ENCODE measurements around the gene CAMTA1. TPM values are rescaled to one million over a fixed set of nuclear protein-coding genes. Genes with fewer than 3 reads are reported as not detected.

Gene CAMTA1
- total RNA-seq, 1 experiment from 2014 or later: 69.5 TPM

- H3K4me1 ChIP-seq (ENCODE audit: control insufficient read depth in 1 of 2, insufficient read depth in 2 of 2, low read length in 2 of 2): no peaks in the 10 kb centered on the region
- no peak overlapping the region for H2AFZ ChIP-seq (ENCODE audit: low read depth, low read length, poor library complexity, severe bottlenecking)
- intact Hi-C loops (cut with micrococcal nuclease): no loop called here
- POLR2A ChIA-PET: no interaction called here
- H3K9me2 ChIP-seq (ENCODE audit: insufficient read depth): no peaks in the 10 kb centered on the region
- no peak for ATAC-seq
- TF ChIP-seq RAD21 (IDR thresholded peaks at IDR 0.05; ENCODE audit: low read depth) (no peak), EGR1 (IDR thresholded peaks at IDR 0.05; ENCODE audit: low read depth) (no peak), ELF1 (IDR thresholded peaks at IDR 0.05; ENCODE audit: borderline replicate concordance, low read depth) (no peak), ZNF274 (IDR thresholded peaks at IDR 0.05; ENCODE audit: low read depth, low read length) (no peak), POLR2A (IDR thresholded peaks at IDR 0.05; ENCODE audit: borderline replicate concordance, extremely low read depth, insufficient read depth, insufficient read length) (no peak), EZH2phosphoT487 (IDR thresholded peaks at IDR 0.05; ENCODE audit: borderline replicate concordance) (no peak), ZFX (IDR thresholded peaks at IDR 0.05) (no peak), YY1 (IDR thresholded peaks at IDR 0.05; ENCODE audit: extremely low read depth, insufficient replicate concordance, low read depth, low read length) (no peak), MAX (IDR thresholded peaks at IDR 0.05) (no peak), SIN3A (IDR thresholded peaks at IDR 0.05; ENCODE audit: low read depth) (no peak), CBX3 (IDR thresholded peaks at IDR 0.05; ENCODE audit: low read depth) (no peak), TCF7L2 (IDR thresholded peaks at IDR 0.05; ENCODE audit: borderline replicate concordance, extremely low read depth, insufficient read depth, insufficient read length) (no peak), ZBTB33 (IDR thresholded peaks at IDR 0.05; ENCODE audit: extremely low read depth, insufficient replicate concordance, low read length) (no peak), CEBPB (IDR thresholded peaks at IDR 0.05; ENCODE audit: low read depth) (no peak), FOSL1 (IDR thresholded peaks at IDR 0.05; ENCODE audit: low read depth) (no peak)
- no peaks in the 10 kb centered on the region for H4K20me1 ChIP-seq (ENCODE audit: insufficient read depth)
- H3K36me3 ChIP-seq (ENCODE audit: control insufficient read depth in 1 of 2, insufficient read depth in 2 of 2, low read length in 2 of 2): no peaks in the 10 kb centered on the region
- no peaks in the 10 kb centered on the region for H3K27me3 ChIP-seq (ENCODE audit: insufficient read depth, low read length)
- no TSS peak for BruUV-seq (replicated peaks)
- no peak overlapping the region for H3K9ac ChIP-seq (ENCODE audit: low read length)
- peaks cover 0 to 9% of the 10 kb centered on the region in 2 experiments; a peak in 1 of 4 replicates for H3K9me3 ChIP-seq (ENCODE audit: control insufficient read depth in 1 of 2, insufficient read depth in 1 of 2, low read depth in 1 of 2, low read length in 2 of 2)
- no peak for DNase-seq (ENCODE audit: low read depth, low spot score)
- no peak overlapping the region for H3K27ac ChIP-seq (ENCODE audit: low read depth, low read length)
- H3K4me2 ChIP-seq (ENCODE audit: low read length): no peak overlapping the region
- H3K79me2 ChIP-seq (ENCODE audit: insufficient read depth, low read length): no peaks in the 10 kb centered on the region
- RAD21 ChIA-PET (ENCODE audit: low non-redundant PET in 1 of 2, low total read pairs in 2 of 2, uncharacterized antibody in 2 of 2, unreplicated experiment in 2 of 2): no interaction called here
- CTCF ChIA-PET: no interaction called here
- no peak overlapping the region for H3K4me3 ChIP-seq (replicated peaks in 1 of 2; ENCODE audit: low read depth in 1 of 2, low read length in 2 of 2)
These were observed 542.6 kb downstream of the CAMTA1 start for GRCh38 chr1:7327849-7328248.

All from HCT116 (cell line).